Body of pancreas (tissue), 4 donors: ENCODE data around the gene TRPC4. TPM values are rescaled to one million over a fixed set of nuclear protein-coding genes. Genes with fewer than 3 reads are reported as not detected.
A peak's percentile ranks its signal among the peaks of the same experiment; 100 is the strongest.

ENCODE experiments used
- ATAC-seq: fragments of 150-250 bp; one replicate; pipeline ENCODE4 v1.9.1; 2016
- DNase-seq, 4 donors: peaks; one replicate each; pipeline ENCODE4 v3.0.0-alpha.2; 2019
- H3K27ac ChIP-seq, 4 donors: fragments of 200-600 bp; sonication (generic); 1 replicate in 3 of 4; 2 replicates in 1 of 4; pipeline versions ENCODE4 v1.5.1 to v1.6.1; 2016 to 2019; ENCODE audit warnings: mild to moderate bottlenecking in 1 of 4, mixed read lengths in 1 of 4, moderate library complexity in 1 of 4
- H3K27me3 ChIP-seq, 2 donors: fragments of 200-600 bp; sonication (generic); one replicate each; pipeline ENCODE4 v1.6.0; 2016; ENCODE audit warnings: mild to moderate bottlenecking in 1 of 2
- H3K36me3 ChIP-seq, 2 donors: fragments of 200-600 bp; sonication (generic); replicated peaks in 1 of 2; 2 replicates each; pipeline ENCODE4 v1.5.1; 2016; ENCODE audit warnings: low read depth in 2 of 2; ENCODE audit not compliant: insufficient read depth in 1 of 2
- H3K4me1 ChIP-seq: fragments of 200-600 bp; sonication (generic); one replicate; pipeline ENCODE4 v1.6.0; 2016
- H3K4me3 ChIP-seq, 2 donors: fragments of 200-600 bp; sonication (generic); 1 replicate in 1 of 2; 2 replicates in 1 of 2; pipeline ENCODE4 v1.5.1; 2016 to 2019
- H3K9me3 ChIP-seq, 3 donors: fragments of 200-600 bp; sonication (generic); 1 replicate in 2 of 3; 2 replicates in 1 of 3; pipeline ENCODE4 v1.5.1; 2016
- POLR2A ChIP-seq, 3 donors: fragments of 450-650 bp; IDR thresholded peaks; one replicate each; pipeline ENCODE4 v1.6.1; 2016; ENCODE audit warnings: antibody characterized with exemption in 3 of 3, mild to moderate bottlenecking in 2 of 3
- WGBS, 2 donors: methylation state at CpG; one replicate each; pipeline ENCODE4 v1.1.5; 2017; 5-methylcytosine and 5-hydroxymethylcytosine counted together
- intact Hi-C: fragments of 100-400 bp; cut with DNase I; formaldehyde crosslinking; loops from one replicate; pipeline ENCODE4 v1.15.1; 2023
- total RNA-seq, 2 donors: library from RNA; depleted of rRNA; stranded (reverse); fragments of >200 nt; gene quantifications; one replicate each; pipeline ENCODE4 v1.1.0, GENCODE V29; 2016
- TF ChIP-seq, protein P1 (sequence below), 7 experiments: fragments of 450-650 bp in 4 of 7; fragments of 200-600 bp in 3 of 7; sonication (generic) in 3 of 7; IDR thresholded peaks; one replicate each; pipeline ENCODE4 v1.5.1; 2016 to 2019; ENCODE audit warnings: antibody characterized with exemption in 7 of 7

TRPC4 gene
- total RNA-seq, 2 donors from 2014 or later = 0.33 to 2.6 TPM

DNA sequence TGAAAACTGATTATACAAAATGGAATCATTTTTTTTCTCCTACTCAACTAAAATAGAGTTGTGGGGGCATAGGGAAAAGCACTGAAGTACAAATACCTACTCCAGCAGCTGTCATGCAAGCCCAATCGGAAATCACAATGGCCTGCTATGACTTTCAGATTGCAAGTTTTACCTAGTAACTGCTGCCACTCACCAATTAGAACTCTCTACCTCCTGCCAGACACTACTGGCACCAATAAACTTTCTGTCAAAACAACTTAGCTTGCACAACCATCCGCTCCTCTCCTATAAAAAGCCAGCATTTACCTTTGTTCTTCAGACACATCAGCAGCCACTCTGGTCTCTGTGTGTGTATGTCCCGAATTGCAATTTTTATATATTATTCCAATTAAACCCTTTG is 9.3 kb upstream of the TRPC4 start:
- intact Hi-C loops = no loop called here
- H3K27ac ChIP-seq = no peak overlapping the region
- no peak for DNase-seq
- no peak overlapping the region for H3K4me3 ChIP-seq
- H3K9me3 ChIP-seq = no peaks in the 10 kb centered on the region
- no peaks in the 10 kb centered on the region for H3K27me3 ChIP-seq
- H3K36me3 ChIP-seq = no peaks in the 10 kb centered on the region
- 71 to 82% methylated on average over 3 of the region's 3 CpGs for WGBS, 2 donors
- TF ChIP-seq POLR2A (IDR thresholded peaks at IDR 0.05) = no peak
- TF ChIP-seq, protein P1, sequence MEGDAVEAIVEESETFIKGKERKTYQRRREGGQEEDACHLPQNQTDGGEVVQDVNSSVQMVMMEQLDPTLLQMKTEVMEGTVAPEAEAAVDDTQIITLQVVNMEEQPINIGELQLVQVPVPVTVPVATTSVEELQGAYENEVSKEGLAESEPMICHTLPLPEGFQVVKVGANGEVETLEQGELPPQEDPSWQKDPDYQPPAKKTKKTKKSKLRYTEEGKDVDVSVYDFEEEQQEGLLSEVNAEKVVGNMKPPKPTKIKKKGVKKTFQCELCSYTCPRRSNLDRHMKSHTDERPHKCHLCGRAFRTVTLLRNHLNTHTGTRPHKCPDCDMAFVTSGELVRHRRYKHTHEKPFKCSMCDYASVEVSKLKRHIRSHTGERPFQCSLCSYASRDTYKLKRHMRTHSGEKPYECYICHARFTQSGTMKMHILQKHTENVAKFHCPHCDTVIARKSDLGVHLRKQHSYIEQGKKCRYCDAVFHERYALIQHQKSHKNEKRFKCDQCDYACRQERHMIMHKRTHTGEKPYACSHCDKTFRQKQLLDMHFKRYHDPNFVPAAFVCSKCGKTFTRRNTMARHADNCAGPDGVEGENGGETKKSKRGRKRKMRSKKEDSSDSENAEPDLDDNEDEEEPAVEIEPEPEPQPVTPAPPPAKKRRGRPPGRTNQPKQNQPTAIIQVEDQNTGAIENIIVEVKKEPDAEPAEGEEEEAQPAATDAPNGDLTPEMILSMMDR (IDR thresholded peaks at IDR 0.05) = no peak
- ATAC-seq = no peak
- H3K4me1 ChIP-seq = no peaks in the 10 kb centered on the region

DNA sequence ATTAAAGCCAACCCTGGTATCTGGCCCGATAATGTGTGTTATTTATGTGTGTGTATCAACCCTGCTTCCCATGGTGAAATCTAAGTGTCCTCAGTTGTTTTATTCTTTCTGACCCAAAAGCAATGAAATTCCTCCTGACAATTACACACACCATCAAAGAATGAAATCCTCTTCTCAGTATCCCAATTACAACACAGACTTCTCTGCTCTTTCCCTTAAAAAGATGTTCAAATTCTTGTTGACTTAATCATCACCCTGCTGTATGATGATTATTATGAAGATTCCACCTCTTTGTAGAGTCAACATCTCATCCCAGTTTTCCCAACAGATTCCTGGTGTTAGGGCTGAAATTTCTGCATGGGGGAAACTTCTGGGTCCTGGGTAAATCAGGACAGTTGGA is 8.9 kb upstream of the TRPC4 start:
- Histone ChIP-seq H3K36me3 (no peaks in the 10 kb centered on the region), H3K27me3 (no peaks in the 10 kb centered on the region), H3K4me1 (no peaks in the 10 kb centered on the region), H3K9me3 (no peaks in the 10 kb centered on the region), H3K27ac (no peak overlapping the region), H3K4me3 (no peak overlapping the region)
- intact Hi-C loops = no loop called here
- WGBS, 2 donors = 57 to 68% methylated on average over 1 of the region's 1 CpG
- no peak for TF ChIP-seq POLR2A (IDR thresholded peaks at IDR 0.05)
- TF ChIP-seq, protein P1 (IDR thresholded peaks at IDR 0.05) = no peak
- ATAC-seq = no peak
- DNase-seq = no peak

DNA sequence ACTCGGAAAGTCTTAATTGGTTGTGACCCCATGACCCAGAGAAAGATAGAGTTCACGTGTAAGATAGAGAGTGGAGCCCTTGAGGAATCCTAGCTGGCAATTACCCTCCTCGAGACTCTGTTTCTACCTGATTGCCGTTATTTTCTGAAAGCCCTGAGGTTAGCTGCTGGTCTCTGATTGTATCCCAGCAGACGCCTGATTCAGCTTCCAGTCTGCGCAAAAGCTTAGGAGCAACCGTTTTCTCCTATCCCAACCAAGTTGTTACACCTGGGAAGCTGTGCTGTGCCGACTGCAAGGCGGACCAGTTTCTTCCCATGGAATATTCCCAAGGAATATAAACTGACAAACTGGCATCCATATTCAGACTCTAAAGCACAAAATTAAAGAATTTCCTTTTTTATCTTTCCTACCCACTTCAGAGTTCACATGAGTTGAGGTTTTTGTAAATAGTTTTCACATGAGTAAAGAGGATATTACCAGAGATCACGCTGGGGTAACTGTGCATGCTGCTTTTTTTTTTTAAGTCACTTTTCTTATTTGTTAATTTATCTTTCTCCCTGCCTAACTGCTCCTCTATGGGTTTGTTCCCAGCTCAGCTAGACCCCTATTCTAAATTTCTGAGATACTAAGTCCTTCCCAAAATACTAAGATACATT is 1.5 kb upstream of the TRPC4 start:
- H3K4me3 ChIP-seq = no peak overlapping the region
- peaks cover 17% of the 10 kb centered on the region for H3K4me1 ChIP-seq
- WGBS, 2 donors = 49% methylated on average over 10 of the region's 10 CpGs
- no peak for ATAC-seq
- intact Hi-C loops = no loop called here
- TF ChIP-seq, protein P1 (IDR thresholded peaks at IDR 0.05) = no peak
- TF ChIP-seq POLR2A (IDR thresholded peaks at IDR 0.05) = no peak
- H3K27me3 ChIP-seq = no peaks in the 10 kb centered on the region
- no peaks in the 10 kb centered on the region for H3K9me3 ChIP-seq
- no peaks in the 10 kb centered on the region for H3K36me3 ChIP-seq
- DNase-seq = no peak
- no peak overlapping the region for H3K27ac ChIP-seq

DNA sequence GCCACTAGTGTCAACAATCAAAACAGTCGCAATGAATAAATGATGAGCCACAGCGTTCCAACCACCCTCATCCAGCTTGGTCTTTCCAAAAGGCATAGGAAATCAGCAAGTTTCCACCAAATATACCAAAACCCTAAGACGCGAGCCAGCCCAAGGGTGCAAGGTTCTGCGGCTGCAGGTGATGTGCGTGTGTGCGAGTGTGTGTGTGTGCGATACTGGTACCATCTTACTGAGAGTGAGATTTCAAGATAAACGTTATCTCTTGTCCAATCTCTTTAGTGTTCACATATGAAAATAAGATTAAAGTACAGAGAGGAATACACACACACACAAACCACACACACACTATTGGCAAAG is 895 bp upstream of the TRPC4 start:
- intact Hi-C loops = no loop called here
- Histone ChIP-seq H3K27ac (no peak overlapping the region), H3K4me3 (no peak overlapping the region), H3K27me3 (no peaks in the 10 kb centered on the region), H3K4me1 (peaks cover 17% of the 10 kb centered on the region), H3K9me3 (no peaks in the 10 kb centered on the region), H3K36me3 (no peaks in the 10 kb centered on the region)
- no peak for TF ChIP-seq POLR2A (IDR thresholded peaks at IDR 0.05)
- TF ChIP-seq, protein P1 (IDR thresholded peaks at IDR 0.05) = peak in 2 of 7 experiments; percentile 3 to 23
- WGBS, 2 donors = 41 to 51% methylated on average over 9 of the region's 9 CpGs
- ATAC-seq = no peak
- DNase-seq = no peak

DNA sequence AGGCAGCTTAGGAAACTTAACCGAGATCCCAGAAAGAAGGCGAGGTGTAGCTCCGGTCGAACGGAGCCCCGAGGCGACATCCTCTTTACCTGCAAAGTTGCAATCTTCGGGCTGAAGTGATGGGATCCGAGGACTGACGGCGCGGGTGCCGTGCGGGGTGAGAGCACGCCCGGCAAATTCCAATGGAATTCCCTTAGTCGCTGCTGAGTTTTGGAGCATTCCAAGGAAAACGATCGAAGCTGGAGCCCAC is 141 bp downstream of the TRPC4 start:
- Histone ChIP-seq H3K27me3 (no peaks in the 10 kb centered on the region), H3K36me3 (no peaks in the 10 kb centered on the region), H3K4me1 (peaks cover 17% of the 10 kb centered on the region), H3K27ac (peak overlapping the region in 3 of 4 donors; percentile 27 to 32 (median 31)), H3K4me3 (peak overlapping the region in 1 of 2 donors; percentile 39), H3K9me3 (no peaks in the 10 kb centered on the region)
- DNase-seq (no peak), ATAC-seq (peak; percentile 18)
- WGBS, 2 donors = 1 to 2% methylated on average over 15 to 19 of the region's 19 CpGs
- intact Hi-C loops = no loop called here
- TF ChIP-seq, protein P1 (IDR thresholded peaks at IDR 0.05) = no peak
- TF ChIP-seq POLR2A (IDR thresholded peaks at IDR 0.05) = no peak
